ENCODE measurements around the gene RFPL4A.
"Not testable (repeated sequence)": the region's sequence is repeated elsewhere in the genome, so short reads cannot be mapped to it uniquely, and the experiment has no call there.

RFPL4A gene

GRCh38 chr19:55758797-55759196, at the start of gene RFPL4A:
Gene RFPL4A (plus strand): TSS chr19:55759097. CDS start chr19:55761801, 2,704 bp downstream.
- DNase-seq, result not testable (repeated sequence)

GRCh38 chr19:55711719-55712118, 47.2 kb upstream of the RFPL4A start:
- DNase-seq, result no peak

GRCh38 chr19:55712804-55713631, 45.9 kb upstream of the RFPL4A start:
- DNase-seq, result peak; percentile 22

DNA sequence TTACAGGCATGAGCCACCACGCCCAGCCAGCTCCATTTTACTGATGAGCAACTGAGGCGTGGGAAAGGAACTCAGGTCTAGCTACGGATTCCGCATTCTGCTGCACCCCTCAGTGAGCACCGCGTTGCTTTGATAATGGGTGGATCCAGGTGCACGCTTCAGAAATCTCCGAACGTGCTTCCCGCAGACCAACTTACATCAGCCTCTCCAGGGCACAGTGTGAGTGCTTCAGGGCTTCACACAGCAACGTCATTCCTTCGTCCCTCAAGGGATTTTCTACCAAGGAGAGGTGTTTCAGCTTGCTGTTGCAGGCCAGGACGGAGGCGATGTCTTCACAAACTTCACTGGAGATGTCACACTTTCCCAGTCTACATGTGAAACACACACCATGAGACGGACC, 42.4 kb upstream of the RFPL4A start:
- DNase-seq, result no peak

GRCh38 chr19:55717251-55717650, 41.6 kb upstream of the RFPL4A start:
- no peak for DNase-seq

- not testable (repeated sequence) for DNase-seq
These were observed 40.8 kb upstream of the RFPL4A start for GRCh38 chr19:55717879-55718711.

DNA sequence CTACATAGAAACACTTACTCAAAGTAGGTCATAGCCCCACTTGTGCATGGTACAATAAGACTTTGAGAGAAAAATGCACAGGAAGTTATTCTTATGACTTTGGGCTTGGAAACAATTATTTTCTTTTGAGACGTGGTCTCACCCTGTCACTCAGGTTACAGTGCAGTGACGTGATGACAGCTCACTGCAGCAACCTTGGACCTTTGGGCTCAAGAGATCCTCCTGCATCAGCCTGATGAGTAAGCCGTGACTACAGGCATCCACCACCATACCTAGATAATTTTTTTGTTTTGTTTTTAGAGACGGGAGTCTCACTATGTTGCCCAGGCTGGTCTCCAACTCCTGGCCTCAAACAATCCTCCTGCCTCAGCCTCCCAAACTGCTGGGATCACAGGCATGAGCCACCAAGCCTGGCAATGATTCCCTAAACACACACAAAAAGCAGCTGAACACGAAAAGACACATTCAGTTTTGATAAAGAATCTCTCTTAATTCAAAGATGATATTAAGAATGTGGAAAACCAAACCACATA, 38.6 kb upstream of the RFPL4A start:
- no peak for DNase-seq

DNA sequence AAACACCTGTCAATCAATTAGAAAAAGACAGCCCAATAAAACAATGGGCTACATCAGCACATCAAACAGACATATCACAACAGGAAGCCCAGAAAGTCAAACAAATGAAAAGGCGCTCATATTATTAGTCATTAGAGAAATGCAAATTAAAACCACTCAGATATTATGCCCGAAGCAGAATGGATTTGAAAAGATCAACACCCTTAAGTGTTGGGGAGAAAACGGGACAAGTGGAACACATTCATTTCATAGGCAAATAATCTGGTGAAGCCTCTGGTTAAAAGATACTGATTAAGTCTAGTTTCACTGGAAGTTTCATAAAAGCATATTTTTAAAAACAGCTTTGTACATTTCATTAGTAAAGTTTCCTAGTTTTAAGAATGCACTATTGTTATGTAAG, 38.1 kb upstream of the RFPL4A start:
- no peak for DNase-seq

DNA sequence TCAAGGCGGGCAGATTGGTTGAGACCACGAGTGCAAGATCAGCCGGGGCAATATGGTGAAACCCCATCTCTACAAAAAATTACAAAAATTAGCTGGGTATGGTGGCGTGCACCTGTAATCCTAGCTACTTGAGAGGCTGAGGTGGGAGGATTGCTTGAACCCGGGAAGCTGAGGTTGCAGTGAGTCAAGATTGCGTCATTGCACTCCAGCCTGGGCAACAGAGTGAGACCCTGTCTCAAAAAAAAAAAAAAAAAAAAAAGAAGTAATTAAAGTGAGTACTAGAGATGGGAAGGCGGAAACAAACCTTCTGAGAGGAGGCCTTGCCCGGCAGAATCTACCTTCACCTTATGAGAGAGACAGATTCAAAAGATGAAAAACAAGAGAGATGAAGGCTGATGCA, 35.4 kb upstream of the RFPL4A start:
- no peak for DNase-seq

GRCh38 chr19:55730378-55730777, 28.5 kb upstream of the RFPL4A start:
- not testable (repeated sequence) for DNase-seq

DNA sequence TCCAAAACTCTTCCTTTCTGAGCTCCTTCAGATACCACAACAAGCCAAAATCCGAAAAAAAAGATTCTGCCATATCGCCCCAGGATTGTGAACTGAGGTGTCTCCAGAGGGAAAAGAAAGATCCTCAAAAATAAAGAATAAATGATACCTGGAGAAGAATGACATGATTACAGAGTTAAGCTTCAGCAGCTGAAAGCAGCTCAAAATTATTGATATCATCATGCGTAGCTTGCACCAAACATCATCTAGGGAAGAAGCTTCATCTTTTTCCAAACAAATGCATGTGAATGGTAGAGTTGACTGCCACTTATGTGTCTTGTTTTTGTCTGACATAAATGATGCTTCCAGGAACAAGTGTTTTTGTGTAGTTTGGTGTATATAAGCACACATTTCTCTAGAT, 20.6 kb upstream of the RFPL4A start, which contains the start of gene NLRP9:
TSS of gene NLRP9 (minus strand) at position 101 of the 400 bp plus-strand sequence. CDS start at position 73, 28 bp downstream.
- no peak for DNase-seq

DNA sequence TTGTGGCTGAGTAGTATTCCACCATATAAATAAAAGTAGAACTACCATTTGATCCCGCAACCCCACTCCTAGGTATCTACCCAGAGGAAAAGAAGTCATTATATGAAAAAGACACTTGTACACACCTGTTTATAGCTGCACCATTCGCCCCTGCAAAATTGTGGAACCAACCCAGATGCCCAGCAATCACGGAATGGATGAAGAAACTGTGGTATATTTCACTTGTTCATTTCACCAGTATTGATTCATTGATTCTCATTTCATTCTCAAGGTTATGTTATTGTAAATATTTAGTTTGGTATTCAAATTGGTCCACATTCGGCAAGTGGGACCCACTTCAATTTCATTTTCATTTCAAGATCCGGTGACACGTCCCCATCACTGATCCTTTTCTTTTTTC, 8.2 kb upstream of the RFPL4A start:
- DNase-seq, result no peak

- no peak for DNase-seq
These were observed 5.5 kb upstream of the RFPL4A start for GRCh38 chr19:55753401-55753800.

GRCh38 chr19:55756808-55757207, 2.1 kb upstream of the RFPL4A start:
- not testable (repeated sequence) for DNase-seq

DNA sequence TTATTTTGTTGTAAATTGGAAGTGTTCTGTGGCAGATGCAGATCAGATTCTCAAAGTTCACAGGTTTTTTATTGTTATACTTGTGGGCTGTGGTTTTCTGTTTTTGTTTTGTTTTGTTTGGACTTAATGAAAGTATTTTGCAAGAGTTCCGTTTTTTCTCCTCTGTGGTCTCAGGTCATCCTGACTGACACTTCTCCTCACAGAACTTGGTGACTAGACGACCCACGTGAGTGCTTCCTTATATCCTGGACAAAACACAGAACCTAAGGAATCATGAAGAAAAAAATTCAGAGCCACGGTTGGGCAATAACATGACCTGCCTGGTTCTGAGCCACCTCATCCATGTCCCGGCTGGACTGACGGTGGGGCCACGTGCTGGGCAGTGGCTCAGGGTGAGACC, 7.6 kb downstream of the RFPL4A start:
- no peak for DNase-seq

DNA sequence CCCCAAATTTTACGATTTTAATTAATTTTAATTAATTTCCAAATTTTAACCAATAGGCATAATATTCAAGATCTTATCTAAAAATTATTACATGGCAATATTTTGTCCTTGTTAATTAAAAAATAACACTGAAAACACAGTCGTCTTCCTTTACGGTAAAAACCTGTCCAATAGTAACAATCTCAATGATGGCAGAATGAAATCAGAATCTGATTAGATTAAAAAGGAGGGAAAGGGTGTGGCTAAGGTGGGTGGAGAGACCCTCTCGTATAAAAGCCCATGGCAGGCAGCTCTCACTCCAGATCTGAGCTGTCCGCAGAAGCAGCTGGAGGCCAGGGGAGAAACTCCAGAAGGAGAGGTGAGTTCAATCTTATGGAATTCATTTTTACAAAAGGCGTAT, 9.9 kb downstream of the RFPL4A start, which contains the start of gene RFPL4AL1:
TSS of gene RFPL4AL1 (plus strand) at position 301 of the 400 bp plus-strand sequence. CDS start 2,687 bp downstream, outside the sequence.
- not testable (repeated sequence) for DNase-seq

GRCh38 chr19:55769632-55770031, 10.7 kb downstream of the RFPL4A start:
- not testable (repeated sequence) for DNase-seq

DNA sequence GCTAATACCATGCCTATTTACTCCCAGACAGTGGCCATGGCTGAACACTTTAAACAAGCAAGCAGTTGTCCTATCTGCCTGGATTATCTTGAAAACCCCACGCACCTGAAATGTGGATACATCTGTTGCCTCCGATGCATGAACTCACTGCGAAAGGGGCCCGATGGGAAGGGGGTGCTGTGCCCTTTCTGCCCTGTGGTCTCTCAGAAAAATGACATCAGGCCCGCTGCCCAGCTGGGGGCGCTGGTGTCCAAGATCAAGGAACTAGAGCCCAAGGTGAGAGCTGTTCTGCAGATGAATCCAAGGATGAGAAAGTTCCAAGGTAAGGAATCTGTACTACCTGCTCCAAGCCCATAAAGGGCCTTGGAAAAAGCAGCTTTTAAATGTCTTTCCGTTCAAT, 18.6 kb downstream of the RFPL4A start:
- peak; percentile 6 for DNase-seq

GRCh38 chr19:55778331-55778730, 19.4 kb downstream of the RFPL4A start:
- DNase-seq, result no peak

GRCh38 chr19:55781112-55781511, 22.2 kb downstream of the RFPL4A start:
- no peak for DNase-seq

DNA sequence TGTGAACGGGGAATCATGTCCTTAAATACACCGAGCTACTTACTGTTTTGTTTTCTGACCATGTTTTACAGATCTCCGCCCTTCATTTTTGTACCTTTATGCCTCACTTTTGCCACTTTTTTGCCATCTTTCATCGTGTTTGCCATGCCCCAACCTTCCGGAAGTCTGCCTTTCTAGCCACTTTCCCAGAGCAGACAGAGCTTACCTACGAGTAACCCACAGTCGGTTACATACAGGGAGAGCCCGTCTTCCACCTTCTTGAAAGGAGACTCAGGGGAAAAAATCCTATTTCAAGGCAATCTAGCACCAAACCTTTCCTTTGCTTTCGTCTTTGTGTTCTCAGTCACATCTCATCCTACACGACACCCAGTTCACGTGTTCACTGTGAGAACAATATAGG, 36.1 kb downstream of the RFPL4A start:
- DNase-seq, result no peak

- no peak for DNase-seq
These were observed 42.5 kb downstream of the RFPL4A start for GRCh38 chr19:55801416-55801815.

DNA sequence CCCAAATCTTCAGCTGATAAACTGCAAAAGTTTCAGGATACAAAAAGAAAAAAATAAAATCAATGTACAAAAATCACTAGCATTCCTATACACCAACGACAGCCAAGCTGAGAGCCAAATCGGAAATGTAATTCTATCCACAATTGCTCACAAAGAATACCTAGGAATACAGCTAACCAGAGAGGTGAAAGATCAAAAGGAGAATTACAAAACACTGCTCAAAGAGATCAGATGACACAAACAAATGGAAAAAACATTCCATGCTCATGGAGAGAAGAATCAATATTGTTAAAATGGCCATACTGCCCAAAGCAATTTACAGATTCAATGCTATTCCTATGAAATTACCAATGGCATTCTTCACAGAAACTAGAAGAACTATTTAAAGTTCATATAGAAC, 43.4 kb downstream of the RFPL4A start:
- no peak for DNase-seq
